GM06990 (cell line): ENCODE results near the gene GPX4.

Experiments
- DNase-seq: peaks from one replicate; pipeline ENCODE4 v3.0.0-alpha.2; 2011; ENCODE audit not compliant: insufficient read length; ENCODE audit errors: extremely low read depth
- H3K27me3 ChIP-seq: replicated peaks from 2 replicates; pipeline ENCODE4 v1.6.0; 2011; ENCODE audit warnings: low read length; ENCODE audit not compliant: control insufficient read depth, insufficient read depth
- H3K36me3 ChIP-seq: 2 replicates; pipeline ENCODE4 v1.5.1; 2011; ENCODE audit warnings: low read length; ENCODE audit not compliant: control insufficient read depth, insufficient read depth
- H3K4me3 ChIP-seq: replicated peaks from 2 replicates; pipeline ENCODE4 v1.5.1; 2011; ENCODE audit warnings: low read depth, mild to moderate bottlenecking, control low read depth, low read length
- TF ChIP-seq, protein P1 (sequence below): IDR thresholded peaks from 2 replicates; pipeline ENCODE4 v1.5.1; 2011; ENCODE audit warnings: low read length, control low read depth, mild to moderate bottlenecking, inconsistent platforms; ENCODE audit not compliant: insufficient read depth, poor library complexity, severe bottlenecking

The GPX4 gene

DNA sequence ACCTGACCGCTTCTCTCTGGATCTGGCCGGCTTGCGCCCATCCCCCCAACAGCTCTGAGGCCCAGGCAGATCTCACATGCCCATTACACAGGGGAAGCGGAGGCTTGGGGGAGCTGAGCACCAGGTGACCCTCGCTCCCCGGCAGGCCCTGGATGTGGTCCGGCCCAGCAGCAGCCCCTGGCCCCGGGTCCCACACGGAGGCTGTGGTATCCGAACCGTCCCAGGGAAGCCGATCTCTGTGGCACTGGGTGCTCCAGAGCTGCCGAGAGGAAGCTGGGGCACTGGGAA, 42.6 kb downstream of the GPX4 start:
- H3K36me3 ChIP-seq: peaks cover 12% of the 10 kb centered on the region
- TF ChIP-seq, protein P1, sequence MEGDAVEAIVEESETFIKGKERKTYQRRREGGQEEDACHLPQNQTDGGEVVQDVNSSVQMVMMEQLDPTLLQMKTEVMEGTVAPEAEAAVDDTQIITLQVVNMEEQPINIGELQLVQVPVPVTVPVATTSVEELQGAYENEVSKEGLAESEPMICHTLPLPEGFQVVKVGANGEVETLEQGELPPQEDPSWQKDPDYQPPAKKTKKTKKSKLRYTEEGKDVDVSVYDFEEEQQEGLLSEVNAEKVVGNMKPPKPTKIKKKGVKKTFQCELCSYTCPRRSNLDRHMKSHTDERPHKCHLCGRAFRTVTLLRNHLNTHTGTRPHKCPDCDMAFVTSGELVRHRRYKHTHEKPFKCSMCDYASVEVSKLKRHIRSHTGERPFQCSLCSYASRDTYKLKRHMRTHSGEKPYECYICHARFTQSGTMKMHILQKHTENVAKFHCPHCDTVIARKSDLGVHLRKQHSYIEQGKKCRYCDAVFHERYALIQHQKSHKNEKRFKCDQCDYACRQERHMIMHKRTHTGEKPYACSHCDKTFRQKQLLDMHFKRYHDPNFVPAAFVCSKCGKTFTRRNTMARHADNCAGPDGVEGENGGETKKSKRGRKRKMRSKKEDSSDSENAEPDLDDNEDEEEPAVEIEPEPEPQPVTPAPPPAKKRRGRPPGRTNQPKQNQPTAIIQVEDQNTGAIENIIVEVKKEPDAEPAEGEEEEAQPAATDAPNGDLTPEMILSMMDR: no peak
- no peak overlapping the region for H3K4me3 ChIP-seq
- DNase-seq: no peak
- no peaks in the 10 kb centered on the region for H3K27me3 ChIP-seq

DNA sequence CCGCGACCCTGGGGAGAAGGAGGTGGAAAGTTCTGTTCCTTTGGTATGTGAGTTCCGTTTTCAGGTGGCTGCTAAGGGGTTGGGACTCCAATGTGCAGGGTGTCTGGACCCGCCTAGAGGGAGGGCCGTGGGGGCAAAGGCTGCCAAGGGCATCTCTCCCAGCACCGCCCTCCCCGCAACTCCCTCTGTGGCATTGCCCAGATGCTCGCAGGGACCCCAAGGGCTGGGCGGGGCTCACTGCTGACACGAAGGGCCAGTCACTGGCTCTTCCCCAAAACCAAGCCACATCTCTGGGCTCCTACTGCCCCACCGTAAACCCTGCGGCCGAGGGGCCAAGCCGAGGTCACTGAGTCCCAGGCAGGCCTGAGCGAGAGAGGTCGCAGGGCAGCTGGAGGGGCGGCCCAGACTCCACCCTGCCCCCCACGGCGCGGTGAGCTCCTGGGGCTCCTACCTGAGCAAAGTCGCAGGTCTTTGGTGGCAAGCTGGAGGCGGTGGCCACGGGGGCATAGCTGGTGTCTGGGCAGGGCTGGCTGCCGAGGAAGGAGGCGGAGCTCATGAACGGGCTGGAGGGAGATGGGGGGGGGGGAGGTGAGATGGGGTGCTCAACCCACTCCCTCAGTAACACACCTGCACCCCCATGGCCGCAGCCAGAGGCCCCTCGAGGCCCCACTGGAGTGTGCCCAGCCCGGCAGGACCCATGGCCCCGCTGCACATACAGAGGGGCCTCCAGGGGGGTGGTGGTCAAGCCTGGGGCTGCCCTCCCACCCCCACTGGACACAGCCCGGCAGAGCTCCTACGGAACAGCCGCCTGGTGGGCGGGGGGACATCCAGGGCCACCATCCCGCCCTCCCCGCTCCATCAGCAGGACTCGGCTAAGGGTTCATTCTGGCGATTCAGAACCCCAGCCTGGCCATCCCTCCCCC, 43.3 kb downstream of the GPX4 start:
- Histone ChIP-seq H3K27me3 (no peaks in the 10 kb centered on the region), H3K4me3 (no peak overlapping the region), H3K36me3 (peaks cover 12% of the 10 kb centered on the region)
- DNase-seq: no peak
- TF ChIP-seq, protein P1: no peak

DNA sequence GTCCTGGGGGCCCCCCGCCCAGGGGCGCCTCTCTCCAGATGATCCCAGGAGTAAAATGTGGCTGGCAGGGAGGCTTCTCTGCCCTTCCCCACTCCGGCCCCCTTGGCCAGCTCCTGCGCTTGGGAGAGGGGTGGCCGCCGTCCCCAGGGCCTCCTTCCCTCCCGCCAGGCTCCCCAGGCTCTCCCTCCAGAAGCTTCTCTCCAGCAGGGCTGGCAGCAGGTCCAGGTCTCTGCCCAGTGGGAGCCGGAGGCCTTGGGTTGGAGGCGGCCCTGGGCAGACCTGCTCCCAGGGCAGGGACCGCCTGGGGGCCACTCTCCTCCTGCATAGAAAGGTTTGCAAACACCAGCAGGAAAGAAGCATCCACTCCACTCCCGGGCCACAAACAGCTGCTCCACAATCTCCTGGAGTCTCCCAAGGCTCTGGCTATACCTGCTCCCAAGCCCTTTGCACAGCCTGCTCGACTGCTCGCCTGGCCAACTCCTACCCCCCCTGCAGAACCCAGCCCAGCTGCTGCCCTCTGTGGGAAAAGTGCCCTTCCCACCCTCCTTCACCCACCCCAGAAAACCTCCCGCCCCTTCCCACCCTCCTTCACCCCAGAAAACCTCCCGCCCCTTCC, 44.2 kb downstream of the GPX4 start:
- DNase-seq: no peak
- TF ChIP-seq, protein P1: no peak
- Histone ChIP-seq H3K36me3 (peaks cover 12% of the 10 kb centered on the region), H3K27me3 (no peaks in the 10 kb centered on the region), H3K4me3 (no peak overlapping the region)

DNA sequence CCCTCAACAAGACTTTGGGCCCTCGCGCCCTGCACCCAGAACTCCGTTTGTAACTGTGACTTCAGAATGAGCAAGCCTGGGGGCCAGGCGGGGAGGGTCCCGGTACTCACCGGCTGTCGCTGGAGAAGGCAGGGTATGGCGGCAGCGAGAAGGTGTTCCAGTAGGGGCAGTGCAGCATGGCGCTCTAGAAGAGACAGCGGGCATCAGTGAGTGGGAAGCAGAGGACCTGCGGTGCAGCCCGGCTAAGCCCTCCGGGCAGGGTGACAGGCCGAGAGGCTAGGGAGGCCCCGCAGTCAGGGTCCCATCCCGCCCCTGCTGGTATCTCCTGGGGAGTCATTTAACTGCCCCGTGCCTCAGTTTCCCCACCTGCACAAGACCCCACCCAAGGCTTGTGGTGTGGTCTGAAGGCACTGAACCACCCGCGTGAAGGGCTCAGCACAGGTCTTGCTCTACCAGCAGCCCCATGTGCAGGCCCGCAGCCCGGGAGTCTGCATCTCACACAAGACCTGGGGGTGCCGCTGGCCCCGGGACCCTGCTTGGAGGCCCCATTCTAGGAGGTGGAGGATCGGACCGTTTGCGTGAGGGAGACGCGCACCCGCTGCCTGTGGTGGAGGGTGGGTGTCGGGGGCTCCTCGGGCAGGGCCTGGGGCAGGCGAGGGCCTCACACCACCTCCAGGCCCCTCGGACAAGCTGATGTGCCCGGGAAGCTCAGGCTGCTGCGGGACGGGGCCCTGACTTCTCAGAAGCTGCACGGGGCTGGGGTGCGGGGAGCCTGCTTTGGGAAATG, 45.7 kb downstream of the GPX4 start:
- TF ChIP-seq, protein P1: no peak
- Histone ChIP-seq H3K36me3 (peaks cover 7% of the 10 kb centered on the region), H3K27me3 (no peaks in the 10 kb centered on the region), H3K4me3 (no peak overlapping the region)
- no peak for DNase-seq

DNA sequence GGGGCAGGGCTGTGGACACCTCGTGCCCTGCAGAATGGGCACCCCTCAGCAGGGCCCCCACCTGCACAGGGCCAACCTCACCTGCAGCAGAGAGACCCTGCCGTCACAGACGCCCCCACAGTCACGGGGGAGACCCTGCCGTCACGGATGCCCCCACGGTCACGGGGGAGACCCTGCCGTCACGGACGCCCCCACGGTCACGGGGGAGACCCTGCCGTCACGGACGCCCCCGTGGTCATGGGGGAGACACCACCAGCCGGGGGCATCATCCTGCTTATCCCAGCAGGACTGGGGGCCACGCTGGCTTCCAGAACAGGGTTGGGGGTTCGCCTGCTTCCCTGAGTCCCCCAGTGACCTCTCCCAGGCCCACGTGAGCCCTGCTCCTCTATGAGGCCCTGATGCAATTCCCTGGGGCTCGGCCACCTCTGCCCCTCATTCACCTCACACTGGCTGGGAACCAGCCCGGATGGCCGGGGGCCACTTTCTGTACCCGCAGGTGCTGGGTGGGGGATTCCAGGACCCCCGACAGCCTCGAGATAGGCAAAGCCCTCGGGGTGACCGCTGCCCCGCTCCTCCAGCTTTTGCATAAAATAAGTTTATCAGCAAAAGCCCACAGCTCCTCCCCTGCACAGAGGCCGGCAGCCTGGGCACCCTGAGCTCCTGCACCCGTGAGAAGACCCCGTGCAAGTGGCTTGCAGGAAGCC, 46.7 kb downstream of the GPX4 start:
- DNase-seq: no peak
- Histone ChIP-seq H3K4me3 (no peak overlapping the region), H3K27me3 (no peaks in the 10 kb centered on the region), H3K36me3 (peaks cover 6% of the 10 kb centered on the region)
- TF ChIP-seq, protein P1: no peak
